ENCODE results near the gene PAXIP1.

The PAXIP1 gene

GRCh38 chr7:154994996-154995395 lies 7.9 kb downstream of the PAXIP1 start:
- DNase-seq (ENCODE audit: low spot score) = no peak

DNA sequence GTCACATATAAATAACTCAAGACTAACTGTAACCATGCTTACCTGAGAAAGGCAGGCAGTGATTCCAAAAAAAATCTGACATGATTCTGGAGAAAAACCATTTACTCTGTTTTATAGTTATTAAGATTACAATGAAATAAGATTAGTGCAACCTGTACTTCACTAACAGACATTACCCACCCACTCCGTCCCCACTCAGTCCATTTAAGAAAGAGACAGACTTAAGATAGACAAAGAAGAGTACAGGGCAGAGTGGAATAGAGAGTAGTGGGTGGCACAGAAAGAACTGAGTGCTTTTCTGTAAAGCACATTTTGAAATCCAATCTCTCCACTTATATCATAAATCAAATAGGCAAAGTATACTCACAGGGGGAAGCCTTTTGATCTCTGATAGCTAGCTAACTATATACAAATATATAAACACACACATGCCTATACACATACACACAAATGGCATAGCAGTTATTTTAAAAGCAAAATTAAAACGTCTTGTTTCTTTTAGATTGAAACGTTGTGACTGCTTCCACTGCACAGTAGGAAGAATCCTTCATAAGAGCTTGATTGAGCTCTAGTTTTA lies 11.9 kb downstream of the PAXIP1 start:
- no peak for DNase-seq (ENCODE audit: low spot score)

- DNase-seq (ENCODE audit: low spot score) = no peak
Observed at GRCh38 chr7:154987571-154987970, 15.4 kb downstream of the PAXIP1 start.

- no peak for DNase-seq (ENCODE audit: low spot score)
Observed at GRCh38 chr7:154986200-154986945, 16.6 kb downstream of the PAXIP1 start.

- DNase-seq (ENCODE audit: low spot score) = no peak
Observed at GRCh38 chr7:154985230-154985629, 17.7 kb downstream of the PAXIP1 start.

DNA sequence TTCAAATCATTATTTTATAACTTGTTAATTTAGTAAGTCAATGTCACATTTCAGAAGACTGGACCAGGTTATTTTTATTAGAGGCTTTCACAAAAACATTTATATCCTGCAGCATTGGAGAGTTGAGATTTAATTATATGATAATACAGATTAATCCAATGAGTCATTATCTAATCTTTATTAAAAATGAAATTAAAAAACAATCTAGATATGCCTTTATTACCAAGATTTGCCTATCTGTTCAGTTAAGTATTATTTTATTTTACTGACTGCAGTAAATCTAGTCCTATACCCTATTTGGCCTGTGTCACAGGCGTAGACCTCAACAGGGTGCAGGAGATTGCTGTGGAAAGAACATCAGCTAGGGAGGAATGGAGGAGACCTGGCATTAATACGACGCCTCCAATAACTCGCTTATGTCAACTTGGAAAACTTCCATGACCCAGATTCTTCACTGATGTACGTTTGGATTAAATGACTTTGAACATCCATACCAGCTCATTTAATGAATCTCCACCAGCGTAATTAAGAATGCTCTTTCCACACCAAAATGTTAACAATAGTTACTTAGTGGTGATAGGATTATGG lies 18.2 kb downstream of the PAXIP1 start:
- DNase-seq (ENCODE audit: low spot score) = no peak

DNA sequence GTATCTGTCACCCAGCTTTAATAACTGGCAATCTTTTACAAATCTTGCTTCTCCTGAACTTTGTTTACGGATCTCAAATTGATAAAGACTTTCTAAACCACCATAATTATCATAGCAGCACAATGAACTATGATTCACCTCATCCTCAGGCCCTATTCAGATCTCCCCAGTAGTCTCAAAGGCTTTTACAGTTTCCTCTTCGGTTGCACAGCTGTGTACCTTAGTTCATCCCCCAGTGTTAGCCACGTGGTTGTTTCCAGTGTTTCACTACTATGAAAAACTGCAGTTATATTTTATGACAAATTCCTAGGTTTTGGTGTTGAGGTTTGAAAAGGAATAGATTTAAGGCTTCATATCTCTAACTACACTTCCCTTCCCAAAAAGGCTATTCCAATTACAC lies 24.9 kb downstream of the PAXIP1 start:
- DNase-seq (ENCODE audit: low spot score) = no peak

DNA sequence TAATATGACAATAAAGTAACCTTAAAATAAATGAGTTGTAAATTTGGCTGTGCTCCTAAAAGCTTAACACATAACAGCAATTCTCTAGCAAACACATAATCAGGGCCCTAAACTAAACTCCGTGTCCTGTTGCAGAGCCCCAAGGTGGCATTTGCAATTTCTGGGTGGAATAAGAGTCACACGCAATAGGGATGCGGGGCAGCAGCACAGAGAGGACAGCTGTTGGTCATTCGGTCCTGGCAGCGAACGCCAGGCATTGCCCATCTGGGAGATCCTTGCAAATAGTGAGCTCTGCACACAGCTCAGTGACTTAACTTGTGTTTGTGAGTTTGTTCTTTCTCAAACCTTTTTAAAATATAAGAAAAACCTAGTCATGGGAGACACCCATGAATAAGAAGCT lies 25.7 kb downstream of the PAXIP1 start:
- DNase-seq (ENCODE audit: low spot score) = no peak

- DNase-seq (ENCODE audit: low spot score) = no peak
Observed at GRCh38 chr7:154976844-154977243, 26.1 kb downstream of the PAXIP1 start.

DNA sequence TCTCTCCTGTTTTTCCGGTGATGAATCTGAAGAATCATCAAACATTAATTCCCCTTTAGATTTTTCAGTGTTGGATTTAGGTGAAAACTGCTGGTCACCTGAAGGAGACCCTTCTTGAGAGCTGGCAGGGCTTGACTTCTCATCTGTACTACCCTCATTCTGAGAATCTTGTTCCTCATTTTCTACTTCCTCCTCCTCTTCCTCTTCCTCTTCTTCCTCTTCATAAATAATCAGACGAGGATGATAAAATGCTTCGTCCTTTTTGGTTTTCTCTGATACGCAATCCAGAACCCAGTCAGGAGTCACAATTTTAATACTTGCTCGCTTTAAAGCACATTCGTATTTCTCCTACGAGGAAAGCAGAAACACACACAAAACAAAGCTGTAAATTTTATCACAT lies 26.9 kb downstream of the PAXIP1 start:
- no peak for DNase-seq (ENCODE audit: low spot score)

GRCh38 chr7:154973381-154973780 lies 29.5 kb downstream of the PAXIP1 start:
- no peak for DNase-seq (ENCODE audit: low spot score)

DNA sequence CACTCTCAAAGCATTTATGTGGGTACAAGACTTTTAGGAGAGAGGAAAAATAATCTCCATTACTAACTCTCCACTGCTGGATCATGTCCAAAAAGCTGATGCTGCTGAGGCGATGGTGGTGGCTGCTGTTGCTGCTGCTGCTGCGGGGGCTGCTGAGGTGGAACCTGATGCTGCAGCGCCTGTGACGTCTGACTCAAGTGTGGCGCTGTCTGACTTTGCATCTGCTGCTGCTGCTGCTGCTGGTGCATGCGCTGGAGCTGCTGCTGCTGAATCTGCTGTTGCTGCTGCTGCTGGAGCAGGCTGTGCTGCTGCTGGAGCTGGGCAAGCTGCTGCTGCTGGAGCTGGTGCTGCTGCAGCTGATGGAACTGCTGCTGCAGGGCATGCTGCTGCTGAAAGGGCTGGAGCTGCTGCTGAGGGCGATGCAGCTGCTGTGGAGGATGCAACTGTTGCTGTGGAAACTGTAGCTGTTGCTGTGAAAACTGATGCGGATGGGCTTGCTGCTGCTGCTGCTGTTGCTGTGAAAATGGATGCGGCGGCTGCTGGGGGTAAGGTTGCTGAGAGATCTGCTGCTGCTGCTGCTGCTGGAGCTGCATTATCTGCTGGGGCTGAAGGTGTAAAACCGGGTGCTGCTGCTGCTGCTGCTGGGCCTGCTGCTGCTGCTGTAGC lies 34.5 kb downstream of the PAXIP1 start:
- no peak for DNase-seq (ENCODE audit: low spot score)

DNA sequence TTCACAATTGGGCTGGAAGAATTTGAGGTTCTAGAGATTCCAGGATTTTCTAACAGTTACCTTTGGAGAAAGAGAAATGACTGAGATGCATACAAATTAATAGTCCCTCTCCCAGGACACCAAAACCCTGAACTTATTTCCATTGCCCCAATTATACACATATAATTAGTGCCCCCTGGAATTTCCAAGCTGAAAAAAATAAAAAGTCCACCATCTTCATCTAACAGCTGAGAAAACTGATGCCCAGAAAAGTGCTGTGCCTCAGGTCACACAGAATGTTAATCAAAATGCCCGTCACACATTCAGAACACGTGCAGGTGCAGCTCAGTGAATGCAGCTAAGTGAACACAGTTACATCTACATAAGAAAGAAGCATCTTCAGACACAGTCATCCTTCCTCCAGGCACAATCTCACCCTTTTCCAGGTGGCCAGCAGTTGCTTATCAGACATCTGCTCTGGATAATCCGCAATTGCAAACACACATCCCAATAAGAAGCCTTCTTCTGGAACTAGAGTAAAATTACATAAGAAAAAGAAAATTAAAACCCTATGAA lies 35.4 kb downstream of the PAXIP1 start:
- DNase-seq (ENCODE audit: low spot score) = no peak

DNA sequence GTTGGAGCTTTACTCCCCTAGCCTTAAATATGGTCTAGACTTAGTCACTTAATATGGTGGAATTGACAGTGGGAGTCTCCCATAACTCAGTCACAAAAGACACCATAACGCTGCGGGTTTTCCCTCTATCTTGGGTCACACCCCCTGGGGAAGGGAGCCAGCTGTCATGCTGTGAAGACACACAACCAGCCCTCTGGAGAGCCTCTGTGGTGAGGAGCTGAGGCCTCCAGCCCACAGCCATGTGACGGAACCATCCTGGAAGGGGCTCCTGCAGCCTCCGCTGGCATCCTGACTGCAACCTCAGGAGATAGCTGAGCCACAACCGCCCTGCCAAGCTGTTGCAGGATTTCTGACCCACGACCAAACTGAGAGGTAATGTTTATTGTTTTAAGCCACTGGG lies 37.9 kb downstream of the PAXIP1 start:
- no peak for DNase-seq (ENCODE audit: low spot score)

GRCh38 chr7:154960063-154960790 lies 42.7 kb downstream of the PAXIP1 start:
- DNase-seq (ENCODE audit: low spot score) = no peak

DNA sequence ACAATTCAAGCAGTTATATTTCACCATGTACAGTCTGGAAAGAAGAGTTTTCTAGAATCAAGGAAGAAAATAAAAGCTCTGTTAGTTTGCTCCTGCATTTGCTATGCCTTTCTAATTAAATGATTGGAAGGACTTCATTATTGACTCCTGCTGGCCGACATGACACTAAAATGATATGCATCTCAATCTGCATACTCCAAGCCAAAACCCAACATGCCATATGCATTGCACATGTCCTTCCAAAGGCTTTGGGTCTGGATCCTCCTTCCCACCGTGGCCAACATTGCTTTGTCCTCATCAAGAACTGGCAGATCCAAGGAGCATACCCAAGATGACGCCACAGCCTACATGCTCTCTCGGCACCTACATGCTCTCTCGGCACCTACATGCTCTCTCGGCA lies 46.5 kb downstream of the PAXIP1 start:
- no peak for DNase-seq (ENCODE audit: low spot score)

GRCh38 chr7:154953006-154953684 lies 49.8 kb downstream of the PAXIP1 start:
- peak; percentile 19 for DNase-seq (ENCODE audit: low spot score)

GRCh38 chr7:154950960-154951359 lies 52.0 kb downstream of the PAXIP1 start:
- DNase-seq (ENCODE audit: low spot score) = no peak

DNA sequence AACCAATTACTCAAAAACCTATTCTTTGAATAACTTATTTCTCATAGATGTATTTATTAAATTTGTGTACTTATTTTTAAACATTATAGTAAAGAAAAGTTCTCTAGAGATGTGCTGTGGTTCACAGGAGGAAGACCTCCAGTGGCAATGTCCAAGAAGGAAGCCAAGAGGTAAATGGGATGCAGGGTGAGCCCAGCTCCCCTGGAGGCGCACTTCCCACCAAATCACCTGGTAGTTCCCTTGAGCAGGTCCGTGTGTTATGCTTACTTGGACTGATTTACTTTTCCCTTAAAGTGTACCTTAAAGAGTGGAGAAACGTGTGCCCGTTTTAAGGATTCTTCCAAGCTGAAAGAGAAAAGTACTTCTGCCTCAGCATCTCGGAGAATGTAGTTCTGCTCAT lies 55.3 kb downstream of the PAXIP1 start:
- no peak for DNase-seq (ENCODE audit: low spot score)

GRCh38 chr7:154946166-154946565 lies 56.8 kb downstream of the PAXIP1 start:
- DNase-seq (ENCODE audit: low spot score) = no peak

GRCh38 chr7:154943906-154944305 lies 59.0 kb downstream of the PAXIP1 start:
- DNase-seq (ENCODE audit: low spot score) = no peak

DNA sequence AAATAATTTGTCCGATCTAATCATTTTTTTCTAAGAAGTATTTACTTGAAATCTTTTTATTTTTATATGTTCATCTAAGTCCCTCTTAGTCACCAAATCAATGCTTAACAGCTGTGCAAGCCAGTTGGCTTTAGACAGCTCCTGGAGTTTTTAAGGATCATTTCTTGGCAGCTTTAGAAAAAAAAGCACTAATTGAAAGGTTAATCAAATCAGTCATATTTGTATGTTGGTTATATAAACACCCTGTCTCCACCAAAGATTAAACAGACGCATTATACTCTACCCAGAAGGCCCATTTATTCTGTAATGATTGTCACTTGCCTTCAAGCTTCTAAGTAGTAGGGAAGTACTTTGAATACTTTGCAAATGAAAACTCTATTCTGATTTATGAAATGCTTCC lies 60.2 kb downstream of the PAXIP1 start:
- no peak for DNase-seq (ENCODE audit: low spot score)

Measured in LoVo (cell line).